Loucy (cell line): Measurements from ENCODE around the gene ZFYVE21.

Source experiments
- H2AFZ ChIP-seq: fragments of 200-600 bp; sonication (generic); 2 replicates; pipeline ENCODE4 v1.6.0; 2016; ENCODE audit warnings: antibody characterized with exemption, mild to moderate bottlenecking, low read length, moderate library complexity
- H3F3A ChIP-seq: fragments of 200-600 bp; 2 replicates; pipeline ENCODE4 v1.6.0; 2016; ENCODE audit warnings: antibody characterized with exemption, low read depth, mild to moderate bottlenecking
- H3K27me3 ChIP-seq: fragments of 200-600 bp; sonication (generic); 2 replicates; pipeline ENCODE4 v1.6.1; 2014; ENCODE audit warnings: low read length, mild to moderate bottlenecking; ENCODE audit not compliant: insufficient read depth, poor library complexity, severe bottlenecking
- H3K36me3 ChIP-seq: fragments of 200-600 bp; sonication (generic); 2 replicates; pipeline ENCODE4 v1.6.1; 2016; ENCODE audit warnings: low read length; ENCODE audit not compliant: insufficient read depth
- H3K4me1 ChIP-seq: fragments of 200-600 bp; sonication (generic); 2 replicates; pipeline ENCODE4 v1.5.1; 2014; ENCODE audit warnings: low read length, mild to moderate bottlenecking; ENCODE audit not compliant: insufficient read depth, poor library complexity, severe bottlenecking
- H3K4me2 ChIP-seq: fragments of 200-600 bp; sonication (generic); 2 replicates; pipeline ENCODE4 v1.6.0; 2014; ENCODE audit warnings: antibody characterized with exemption, low read length, low read depth, mild to moderate bottlenecking; ENCODE audit not compliant: poor library complexity, severe bottlenecking
- H3K4me3 ChIP-seq: fragments of 200-600 bp; sonication (generic); 2 replicates; pipeline ENCODE4 v1.5.1; 2014; ENCODE audit warnings: low read length, mild to moderate bottlenecking, mixed read lengths; ENCODE audit not compliant: poor library complexity, severe bottlenecking
- H3K79me2 ChIP-seq: fragments of 200-600 bp; sonication (generic); 2 replicates; pipeline ENCODE4 v1.6.1; 2014; ENCODE audit warnings: low read length; ENCODE audit not compliant: insufficient read depth
- H3K9ac ChIP-seq: fragments of 200-600 bp; sonication (generic); 2 replicates; pipeline ENCODE4 v1.6.0; 2014; ENCODE audit warnings: mild to moderate bottlenecking, low read depth, low read length, moderate library complexity; ENCODE audit not compliant: poor library complexity, severe bottlenecking
- H3K9me2 ChIP-seq: fragments of 200-600 bp; sonication (generic); replicated peaks from 2 replicates; pipeline ENCODE4 v1.6.1; 2016; ENCODE audit warnings: low read depth, low read length, mixed read lengths
- H3K9me3 ChIP-seq: fragments of 200-600 bp; sonication (generic); 2 replicates; pipeline ENCODE4 v1.6.1; 2014; ENCODE audit warnings: mild to moderate bottlenecking, antibody characterized with exemption, low read length, low read depth; ENCODE audit not compliant: insufficient read depth
- H4K20me1 ChIP-seq: fragments of 200-600 bp; sonication (generic); 2 replicates; pipeline ENCODE4 v1.6.0; 2014; ENCODE audit warnings: antibody characterized with exemption, low read length, mild to moderate bottlenecking; ENCODE audit not compliant: insufficient read depth, poor library complexity, severe bottlenecking
- CTCF ChIP-seq: fragments of 200-600 bp; sonication (generic); conservative IDR thresholded peaks from 2 replicates; pipeline ENCODE4 v1.5.1; 2014; ENCODE audit warnings: mild to moderate bottlenecking, antibody characterized with exemption, low read length
- EZH2phosphoT487 ChIP-seq: fragments of 200-600 bp; IDR thresholded peaks from 2 replicates; pipeline ENCODE4 v1.6.1; 2018; ENCODE audit warnings: antibody characterized with exemption, mild to moderate bottlenecking, moderate library complexity, borderline replicate concordance

Gene ZFYVE21

DNA sequence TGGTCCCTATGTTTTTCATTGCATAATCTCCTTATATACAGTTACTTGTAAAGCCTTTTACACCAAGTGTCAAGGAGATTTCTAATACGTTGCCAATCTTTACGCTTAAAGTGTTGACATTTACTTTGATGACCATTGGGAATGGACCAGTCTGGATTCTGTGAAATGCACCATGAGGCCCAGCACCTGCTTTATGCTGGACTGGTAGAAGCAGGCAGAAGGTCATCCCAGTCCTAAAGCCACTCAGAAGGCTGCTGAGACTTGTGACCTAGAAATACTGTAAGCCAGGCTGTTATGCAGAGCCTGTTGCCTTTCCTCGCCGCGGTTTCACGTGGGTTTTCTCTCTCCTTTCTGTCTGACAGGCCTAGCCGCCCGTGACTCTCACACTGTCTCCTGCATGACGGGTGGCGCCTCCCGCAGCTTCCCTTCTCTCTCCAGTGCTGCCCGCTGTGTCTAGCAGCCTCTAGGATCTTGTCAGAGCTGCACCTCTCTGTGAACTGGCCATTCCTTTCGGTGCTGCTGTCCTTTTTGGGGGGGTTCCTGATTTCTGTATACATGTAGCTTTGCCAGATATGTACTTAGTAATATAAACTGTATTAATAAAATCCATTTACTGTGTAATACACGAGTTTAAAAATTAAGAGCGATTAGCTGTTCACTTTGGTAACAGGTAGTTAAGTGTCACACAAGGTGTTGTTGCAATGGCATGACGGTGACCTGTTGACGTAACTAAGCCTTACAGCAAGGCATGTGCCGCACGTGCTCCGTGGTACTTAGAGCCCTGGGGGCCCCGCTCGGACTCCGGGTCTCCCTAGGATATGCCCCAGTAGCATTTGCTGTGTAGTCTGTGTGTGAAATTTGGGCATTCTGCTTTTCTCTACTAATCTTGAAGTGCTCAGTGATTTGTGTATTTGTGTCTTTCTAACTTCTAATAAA is 30.1 kb upstream of the ZFYVE21 start:
- Histone ChIP-seq H3F3A (no peaks in the 10 kb centered on the region), H4K20me1 (no peaks in the 10 kb centered on the region), H3K9me2 (no peaks in the 10 kb centered on the region), H3K27me3 (no peaks in the 10 kb centered on the region), H3K4me2 (no peak overlapping the region), H3K9ac (no peak overlapping the region), H2AFZ (no peak overlapping the region), H3K4me3 (no peak overlapping the region), H3K4me1 (no peaks in the 10 kb centered on the region), H3K9me3 (no peaks in the 10 kb centered on the region), H3K79me2 (no peaks in the 10 kb centered on the region), H3K36me3 (peaks cover 76% of the 10 kb centered on the region; the same call in 1 of the 2 replicates)
- no peak for TF ChIP-seq CTCF

- Histone ChIP-seq H3K9me3 (no peaks in the 10 kb centered on the region), H3K4me2 (no peak overlapping the region), H3K4me3 (no peak overlapping the region), H2AFZ (no peak overlapping the region), H3K36me3 (peaks cover 69% of the 10 kb centered on the region; the same call in 1 of the 2 replicates), H3K4me1 (no peaks in the 10 kb centered on the region), H3F3A (no peaks in the 10 kb centered on the region), H4K20me1 (no peaks in the 10 kb centered on the region), H3K79me2 (no peaks in the 10 kb centered on the region), H3K9ac (no peak overlapping the region), H3K27me3 (no peaks in the 10 kb centered on the region), H3K9me2 (no peaks in the 10 kb centered on the region)
- TF ChIP-seq CTCF (no peak), EZH2phosphoT487 (no peak)
These were observed 28.7 kb upstream of the ZFYVE21 start for GRCh38 chr14:103686831-103687485.

GRCh38 chr14:103687712-103688111 is 27.9 kb upstream of the ZFYVE21 start:
- Histone ChIP-seq H3K9ac (no peak overlapping the region), H2AFZ (no peak overlapping the region), H3K4me1 (no peaks in the 10 kb centered on the region), H3F3A (no peaks in the 10 kb centered on the region), H3K4me2 (no peak overlapping the region), H3K36me3 (peaks cover 76% of the 10 kb centered on the region; the same call in 1 of the 2 replicates), H4K20me1 (no peaks in the 10 kb centered on the region), H3K79me2 (no peaks in the 10 kb centered on the region), H3K9me2 (no peaks in the 10 kb centered on the region), H3K4me3 (no peak overlapping the region), H3K9me3 (no peaks in the 10 kb centered on the region), H3K27me3 (no peaks in the 10 kb centered on the region)
- TF ChIP-seq EZH2phosphoT487, result no peak
- TF ChIP-seq CTCF, result no peak
